Naive thymus-derived CD4-positive, alpha-beta T cell (primary cell): ENCODE data around the gene VIL1. TPM values are rescaled to one million over a fixed set of nuclear protein-coding genes. Genes with fewer than 3 reads are reported as not detected.
A peak's percentile ranks its signal among the peaks of the same experiment; 100 is the strongest.

Experiments used
- ATAC-seq: fragments of 150-1000 bp; cut with Tn5 transposase; 2 replicates; pipeline ENCODE4 v1.10.0; 2021; ENCODE audit warnings: mild to moderate bottlenecking, moderate library complexity
- CTCF ChIA-PET: fragments of 350-600 bp; sonication (Branson Sonifier 250); formaldehyde crosslinking; loops from one replicate; lab custom pipeline; 2021; ENCODE audit warnings: antibody characterized with exemption; lab: Charles Lee
- POLR2A ChIA-PET: fragments of 350-600 bp; sonication (Branson Sonifier 250); formaldehyde crosslinking; loops from one replicate; lab custom pipeline; 2021; ENCODE audit warnings: antibody characterized with exemption, inconsistent platforms; lab: Charles Lee
- DNase-seq, 9 donors: peaks; one replicate each; pipeline versions ENCODE4 v3.0.0 to v3.0.0-alpha.2; 2020 to 2022; ENCODE audit warnings: mixed read lengths in 1 of 9
- H3K27ac ChIP-seq: one replicate; pipeline ENCODE4 v1.7.0; 2013; ENCODE audit warnings: mild to moderate bottlenecking, low read depth, low read length, moderate library complexity
- H3K27me3 ChIP-seq, 2 donors: one replicate each; pipeline ENCODE4 v1.7.0; 2013; ENCODE audit warnings: low read length in 2 of 2, mild to moderate bottlenecking in 2 of 2, moderate library complexity in 2 of 2; ENCODE audit not compliant: control insufficient read depth in 2 of 2, insufficient read depth in 2 of 2
- H3K36me3 ChIP-seq, 3 experiments: 1 replicate in 2 of 3; 2 replicates in 1 of 3; pipeline ENCODE4 v1.7.0; 2013; ENCODE audit warnings: low read length in 3 of 3, mild to moderate bottlenecking in 3 of 3, moderate library complexity in 1 of 3; ENCODE audit not compliant: insufficient read depth in 3 of 3, control insufficient read depth in 2 of 3
- H3K4me1 ChIP-seq, 2 donors: one replicate each; pipeline ENCODE4 v1.7.0; 2013; ENCODE audit warnings: low read length in 2 of 2, mild to moderate bottlenecking in 2 of 2, moderate library complexity in 1 of 2; ENCODE audit not compliant: control insufficient read depth in 2 of 2, insufficient read depth in 2 of 2
- H3K4me3 ChIP-seq: 2 replicates; pipeline ENCODE4 v1.7.0; 2013; ENCODE audit warnings: mild to moderate bottlenecking, low read length
- H3K9me3 ChIP-seq, 3 experiments: 1 replicate in 2 of 3; 2 replicates in 1 of 3; pipeline ENCODE4 v1.7.0; 2013; ENCODE audit warnings: low read length in 3 of 3; ENCODE audit not compliant: control insufficient read depth in 2 of 3
- H3K27ac Mint-ChIP-seq, 9 donors: one replicate each; pipeline ENCODE4 v1.8.0; 2020 to 2022; ENCODE audit warnings: mixed read lengths in 9 of 9, mild to moderate bottlenecking in 8 of 9, moderate library complexity in 5 of 9, inconsistent platforms in 2 of 9
- H3K27me3 Mint-ChIP-seq, 5 donors: one replicate each; pipeline ENCODE4 v1.8.0; 2021 to 2022; ENCODE audit warnings: mixed read lengths in 5 of 5, mild to moderate bottlenecking in 1 of 5
- H3K36me3 Mint-ChIP-seq, 5 donors: one replicate each; pipeline ENCODE4 v1.8.0; 2020 to 2022; ENCODE audit warnings: mixed read lengths in 5 of 5, mild to moderate bottlenecking in 3 of 5, inconsistent platforms in 1 of 5
- H3K4me1 Mint-ChIP-seq, 7 donors: one replicate each; pipeline ENCODE4 v1.8.0; 2020 to 2022; ENCODE audit warnings: mixed read lengths in 7 of 7, mild to moderate bottlenecking in 3 of 7, inconsistent platforms in 1 of 7
- H3K4me3 Mint-ChIP-seq, 10 donors: one replicate each; pipeline ENCODE4 v1.8.0; 2020 to 2022; ENCODE audit warnings: mild to moderate bottlenecking in 10 of 10, mixed read lengths in 10 of 10, moderate library complexity in 6 of 10, inconsistent platforms in 2 of 10
- H3K9me3 Mint-ChIP-seq, 11 donors: one replicate each; pipeline ENCODE4 v1.8.0; 2020 to 2022; ENCODE audit warnings: mixed read lengths in 11 of 11, mild to moderate bottlenecking in 4 of 11, inconsistent platforms in 1 of 11, moderate library complexity in 1 of 11
- intact Hi-C, 2 donors: fragments of 100-400 bp; cut with micrococcal nuclease; formaldehyde crosslinking; loops; one replicate each; pipeline ENCODE4 v1.15.1; 2023
- polyA plus RNA-seq, 2 donors: library from polyadenylated mRNA; unstranded; fragments of 300-500 nt; fragmentation: Illumina TruSeq; gene quantifications; one replicate each; pipeline ENCODE4 v1.2.3, GENCODE V29; 2021
- total RNA-seq, 6 experiments: library from RNA in 5 of 6; stranded (reverse) in 5 of 6; gene quantifications; 1 replicate in 5 of 6; 2 replicates in 1 of 6; pipeline ENCODE4 v1.2.3 and lab custom pipeline; 2021 to 2026

Gene VIL1
- total and polyA plus RNA-seq, 7 experiments from 2014 or later = 0.10 to 0.69 (median 0.15) TPM; not detected in 2

DNA sequence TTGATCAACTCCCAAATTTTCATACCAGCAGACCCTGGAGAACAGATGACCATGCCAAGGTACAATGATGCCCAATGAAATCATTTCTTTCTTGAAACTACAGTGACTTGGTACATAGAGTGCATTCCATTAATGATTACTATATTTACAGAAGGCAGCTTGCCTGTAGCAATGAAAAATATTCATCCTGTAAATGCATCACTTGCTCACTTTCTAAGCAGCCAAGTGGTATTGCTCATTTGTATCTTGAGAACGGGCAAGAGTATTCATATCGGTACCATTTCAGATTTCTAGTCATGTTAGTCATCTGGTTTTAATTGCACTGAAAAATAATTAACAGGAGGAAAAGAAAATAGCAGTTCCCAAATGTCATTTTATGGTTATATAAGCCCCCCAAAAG, 59.6 kb downstream of the VIL1 start:
- intact Hi-C loops = no loop called here

DNA sequence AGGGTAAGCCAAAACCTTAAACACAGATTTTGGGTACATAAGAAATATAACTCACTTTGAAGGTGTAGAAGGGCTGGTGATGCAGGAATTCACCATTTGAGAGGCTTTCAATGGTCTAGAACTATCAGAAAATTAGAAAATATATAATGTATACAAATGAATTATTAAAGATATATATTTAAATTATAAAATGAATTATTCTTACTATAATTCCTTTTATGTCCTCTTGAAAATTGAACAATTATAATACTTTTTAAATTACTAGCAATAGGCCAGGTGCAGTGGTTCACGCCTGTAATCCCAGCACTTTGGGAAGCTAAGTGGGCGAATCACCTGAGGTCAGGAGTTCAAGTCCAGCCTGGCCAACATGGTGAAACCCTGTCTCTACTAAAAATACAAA, 60.7 kb downstream of the VIL1 start:
- H3K27me3 Mint-ChIP-seq = no peaks in the 10 kb centered on the region
- CTCF ChIA-PET = interaction anchor here (0.7 kb wide), 1 partner anchor 11 kb away, joined by 4 read pairs; no protein-coding TSS in a partner anchor
- Histone ChIP-seq H3K4me1 (peaks cover 0 to 18% of the 10 kb centered on the region in 2 donors), H3K27me3 (no peaks in the 10 kb centered on the region), H3K9me3 (no peaks in the 10 kb centered on the region), H3K36me3 (peaks cover 0 to 42% (median 8%) of the 10 kb centered on the region in 3 experiments), H3K4me3 (no peak overlapping the region), H3K27ac (no peak overlapping the region)
- H3K4me3 Mint-ChIP-seq = no peak overlapping the region
- H3K4me1 Mint-ChIP-seq = peaks cover 13 to 27% (median 16%) of the 10 kb centered on the region in 7 donors
- H3K36me3 Mint-ChIP-seq = peaks cover 5 to 33% (median 18%) of the 10 kb centered on the region in 5 donors
- intact Hi-C loops = no loop called here
- no peak for DNase-seq
- POLR2A ChIA-PET = no interaction called here
- no peak overlapping the region for H3K27ac Mint-ChIP-seq
- no peaks in the 10 kb centered on the region for H3K9me3 Mint-ChIP-seq
- ATAC-seq = no peak

More for the DNA sequence above, 59.6 kb downstream of the VIL1 start:
- DNase-seq (no peak), ATAC-seq (no peak)
- Histone ChIP-seq H3K4me1 (peaks cover 0 to 15% of the 10 kb centered on the region in 2 donors), H3K27me3 (no peaks in the 10 kb centered on the region), H3K4me3 (no peak overlapping the region), H3K36me3 (peaks cover 9 to 52% (median 14%) of the 10 kb centered on the region in 3 experiments), H3K27ac (no peak overlapping the region), H3K9me3 (no peaks in the 10 kb centered on the region)
- H3K27me3 Mint-ChIP-seq = no peaks in the 10 kb centered on the region
- H3K9me3 Mint-ChIP-seq = no peaks in the 10 kb centered on the region
- peak overlapping the region in 1 of 9 donors; percentile 21 for H3K27ac Mint-ChIP-seq
- no peak overlapping the region for H3K4me3 Mint-ChIP-seq
- peaks cover 8 to 38% (median 23%) of the 10 kb centered on the region in 5 donors for H3K36me3 Mint-ChIP-seq
- CTCF ChIA-PET = no interaction called here
- POLR2A ChIA-PET = no interaction called here
- H3K4me1 Mint-ChIP-seq = peaks cover 9 to 22% (median 11%) of the 10 kb centered on the region in 7 donors

DNA sequence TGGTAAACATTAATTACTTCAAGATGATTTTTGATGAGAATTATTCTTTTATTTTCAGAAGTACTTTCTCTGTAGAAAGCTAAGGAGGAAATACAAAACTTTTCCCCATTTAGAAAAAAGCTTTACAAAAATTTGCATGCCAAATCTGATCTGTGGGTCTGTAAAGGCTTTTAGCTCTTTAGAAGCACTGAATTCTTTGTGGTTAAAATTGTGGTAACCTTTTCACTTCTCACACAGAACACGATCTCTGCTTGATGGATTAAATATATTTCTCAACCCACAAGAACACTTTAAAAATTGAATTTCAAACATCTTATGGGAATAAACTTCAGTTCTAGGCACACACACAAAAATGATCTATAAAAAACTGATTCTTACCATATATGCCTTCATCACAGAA, 63.7 kb downstream of the VIL1 start:
- no peak for ATAC-seq
- Histone ChIP-seq H3K36me3 (peaks cover 0 to 32% (median 8%) of the 10 kb centered on the region in 3 experiments), H3K4me3 (no peak overlapping the region), H3K27ac (peak overlapping the region; percentile 44), H3K9me3 (no peaks in the 10 kb centered on the region), H3K4me1 (peaks cover 0 to 18% of the 10 kb centered on the region in 2 donors), H3K27me3 (no peaks in the 10 kb centered on the region)
- ChIA-PET POLR2A (interaction anchor here (0.6 kb wide), 1 partner anchor 95 kb away, joined by 3 read pairs; no protein-coding TSS in a partner anchor), CTCF (interaction anchor here (1.7 kb wide), 1 partner anchor 10 kb away, joined by 3 read pairs; no protein-coding TSS in a partner anchor)
- intact Hi-C loops = no loop called here
- peak overlapping the region in 8 of 9 donors; percentile 23 to 84 (median 78) for H3K27ac Mint-ChIP-seq
- peaks cover 13 to 41% (median 20%) of the 10 kb centered on the region in 7 donors for H3K4me1 Mint-ChIP-seq
- no peaks in the 10 kb centered on the region for H3K27me3 Mint-ChIP-seq
- peak overlapping the region in 8 of 10 donors; percentile 6 to 68 (median 52) for H3K4me3 Mint-ChIP-seq
- H3K9me3 Mint-ChIP-seq = no peaks in the 10 kb centered on the region
- peaks cover 5 to 42% (median 22%) of the 10 kb centered on the region in 5 donors for H3K36me3 Mint-ChIP-seq
- peak in 3 of 9 donors; percentile 1 to 11 (median 11) for DNase-seq

DNA sequence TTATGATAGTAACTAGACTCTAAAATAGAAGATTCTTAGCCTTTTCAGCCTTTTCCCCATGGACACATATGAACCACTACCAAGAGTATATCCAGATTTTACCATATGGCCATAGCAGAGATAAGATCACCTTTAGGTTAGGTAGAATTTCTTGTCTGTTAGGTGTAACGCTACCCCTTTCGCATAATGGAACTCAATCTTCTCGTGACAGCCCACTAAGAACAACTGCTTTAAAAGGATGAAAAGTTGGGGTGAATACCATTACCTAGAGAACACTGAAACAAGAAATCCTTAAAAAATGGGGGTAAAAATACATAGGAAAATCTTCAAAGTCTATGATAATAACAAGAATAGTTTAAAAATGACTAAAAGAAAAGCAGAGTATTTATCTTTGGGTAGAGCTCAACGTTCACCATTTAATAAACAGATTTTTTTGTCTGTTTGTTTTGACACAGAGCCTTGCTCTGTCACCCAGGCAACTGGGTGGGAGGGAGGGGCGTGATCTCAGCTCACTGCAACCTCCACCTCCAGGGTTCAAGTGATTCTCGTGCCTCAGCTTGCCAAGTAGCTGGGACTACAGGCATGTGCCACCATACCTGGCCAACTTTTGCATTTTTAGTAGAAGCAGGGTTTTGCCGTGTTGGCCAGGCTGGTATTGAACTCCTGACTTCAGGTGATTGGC, 67.2 kb downstream of the VIL1 start:
- no peaks in the 10 kb centered on the region for H3K27me3 Mint-ChIP-seq
- Histone ChIP-seq H3K36me3 (peaks cover 0 to 42% (median 4%) of the 10 kb centered on the region in 3 experiments), H3K4me1 (peaks cover 0 to 18% of the 10 kb centered on the region in 2 donors), H3K27me3 (no peaks in the 10 kb centered on the region), H3K9me3 (no peaks in the 10 kb centered on the region), H3K4me3 (no peak overlapping the region), H3K27ac (no peak overlapping the region)
- CTCF ChIA-PET = no interaction called here
- peak overlapping the region in 5 of 9 donors; percentile 6 to 62 (median 48) for H3K27ac Mint-ChIP-seq
- DNase-seq = no peak
- no peak overlapping the region for H3K4me3 Mint-ChIP-seq
- H3K4me1 Mint-ChIP-seq = peaks cover 13 to 41% (median 20%) of the 10 kb centered on the region in 7 donors
- no peak for ATAC-seq
- POLR2A ChIA-PET = no interaction called here
- no peaks in the 10 kb centered on the region for H3K9me3 Mint-ChIP-seq
- H3K36me3 Mint-ChIP-seq = peaks cover 2 to 45% (median 32%) of the 10 kb centered on the region in 5 donors
- intact Hi-C loops = no loop called here

DNA sequence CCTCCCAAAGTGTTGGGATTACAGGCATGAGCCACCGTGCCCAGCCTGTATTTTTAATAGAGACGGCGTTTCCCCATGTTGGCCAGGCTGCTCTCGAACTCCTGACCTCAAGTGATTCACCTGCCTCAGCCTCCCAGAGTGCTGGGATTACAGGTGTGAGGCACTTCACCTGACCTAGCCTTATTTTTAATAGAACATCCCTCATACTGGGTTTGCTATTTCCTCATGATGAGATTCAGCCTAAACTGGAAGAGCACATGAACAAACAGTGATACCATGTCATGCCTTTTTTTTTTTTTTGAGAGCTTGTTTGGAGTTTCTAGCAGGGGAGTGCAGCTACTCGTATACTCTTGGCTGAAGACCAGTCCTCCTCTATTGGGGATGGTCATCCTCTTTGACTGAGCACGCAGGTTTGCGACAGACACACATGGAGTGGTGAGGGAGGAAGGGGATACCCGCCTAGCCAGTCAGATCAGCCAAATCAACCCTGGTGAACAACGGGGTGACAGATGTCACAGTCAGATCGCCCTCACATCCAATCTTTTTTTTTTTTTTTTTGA, 81.7 kb downstream of the VIL1 start:
- H3K36me3 ChIP-seq = peaks cover 0 to 45% (median 0%) of the 10 kb centered on the region in 3 experiments
- H3K36me3 Mint-ChIP-seq = peaks cover 5 to 46% (median 12%) of the 10 kb centered on the region in 5 donors

DNA sequence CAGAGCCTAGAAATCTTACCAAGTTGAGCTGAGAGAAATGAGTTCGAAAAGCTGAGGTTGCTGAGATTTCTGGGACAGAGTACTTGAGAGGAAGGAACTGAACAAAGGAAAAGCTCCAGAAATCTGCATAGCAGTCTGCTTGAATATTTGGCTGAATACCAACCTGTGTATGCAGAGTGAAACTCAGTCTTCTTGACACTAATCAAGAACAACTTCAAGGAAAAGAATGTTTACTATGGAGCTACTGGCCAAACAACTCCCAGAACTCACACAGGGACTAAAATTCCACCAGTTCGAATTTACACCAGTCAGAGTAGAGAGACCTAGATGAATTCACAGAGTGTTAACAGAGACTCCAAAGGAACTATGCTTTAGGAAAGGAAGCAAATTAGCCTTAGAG, 82.7 kb downstream of the VIL1 start:
- ATAC-seq = no peak
- ChIA-PET CTCF (interaction anchor here (0.5 kb wide), 1 partner anchor 56 kb away, joined by 4 read pairs; no protein-coding TSS in a partner anchor), POLR2A (no interaction called here)
- H3K9me3 Mint-ChIP-seq = no peaks in the 10 kb centered on the region
- H3K4me3 Mint-ChIP-seq = no peak overlapping the region
- peaks cover 0 to 5% (median 0%) of the 10 kb centered on the region in 7 donors for H3K4me1 Mint-ChIP-seq
- peak overlapping the region in 4 of 9 donors; percentile 4 to 34 (median 26) for H3K27ac Mint-ChIP-seq
- Histone ChIP-seq H3K4me1 (no peaks in the 10 kb centered on the region), H3K27me3 (no peaks in the 10 kb centered on the region), H3K9me3 (no peaks in the 10 kb centered on the region), H3K36me3 (peaks cover 0 to 42% (median 0%) of the 10 kb centered on the region in 3 experiments), H3K4me3 (no peak overlapping the region), H3K27ac (no peak overlapping the region)
- H3K27me3 Mint-ChIP-seq = no peaks in the 10 kb centered on the region
- peaks cover 5 to 52% (median 16%) of the 10 kb centered on the region in 5 donors for H3K36me3 Mint-ChIP-seq
- intact Hi-C loops = no loop called here
- no peak for DNase-seq

More for the DNA sequence above, 81.7 kb downstream of the VIL1 start:
- H3K9me3 ChIP-seq = no peaks in the 10 kb centered on the region
- H3K4me1 ChIP-seq = no peaks in the 10 kb centered on the region
- intact Hi-C loops = no loop called here
- no peak overlapping the region for H3K27ac ChIP-seq
- H3K27me3 ChIP-seq = no peaks in the 10 kb centered on the region
- H3K27me3 Mint-ChIP-seq = no peaks in the 10 kb centered on the region
- peaks cover 0 to 5% (median 0%) of the 10 kb centered on the region in 7 donors for H3K4me1 Mint-ChIP-seq
- ChIA-PET CTCF (no interaction called here), POLR2A (no interaction called here)
- no peak overlapping the region for H3K4me3 Mint-ChIP-seq
- DNase-seq = no peak
- H3K27ac Mint-ChIP-seq = peak overlapping the region in 4 of 9 donors; percentile 13 to 65 (median 42)
- H3K4me3 ChIP-seq = no peak overlapping the region
- ATAC-seq = no peak
- H3K9me3 Mint-ChIP-seq = no peaks in the 10 kb centered on the region
